GM19043 (cell line): Measurements from ENCODE around the gene SMAD3.

Experiments used
- ATAC-seq: cut with Tn5 transposase; IDR thresholded peaks from one replicate; pipeline ENCODE4 v1.9.1; 2021; ENCODE audit warnings: low read depth; ENCODE audit not compliant: unreplicated experiment

SMAD3 gene

GRCh38 chr15:67035886-67036285, 29.5 kb upstream of the SMAD3 start:
- no peak for ATAC-seq

DNA sequence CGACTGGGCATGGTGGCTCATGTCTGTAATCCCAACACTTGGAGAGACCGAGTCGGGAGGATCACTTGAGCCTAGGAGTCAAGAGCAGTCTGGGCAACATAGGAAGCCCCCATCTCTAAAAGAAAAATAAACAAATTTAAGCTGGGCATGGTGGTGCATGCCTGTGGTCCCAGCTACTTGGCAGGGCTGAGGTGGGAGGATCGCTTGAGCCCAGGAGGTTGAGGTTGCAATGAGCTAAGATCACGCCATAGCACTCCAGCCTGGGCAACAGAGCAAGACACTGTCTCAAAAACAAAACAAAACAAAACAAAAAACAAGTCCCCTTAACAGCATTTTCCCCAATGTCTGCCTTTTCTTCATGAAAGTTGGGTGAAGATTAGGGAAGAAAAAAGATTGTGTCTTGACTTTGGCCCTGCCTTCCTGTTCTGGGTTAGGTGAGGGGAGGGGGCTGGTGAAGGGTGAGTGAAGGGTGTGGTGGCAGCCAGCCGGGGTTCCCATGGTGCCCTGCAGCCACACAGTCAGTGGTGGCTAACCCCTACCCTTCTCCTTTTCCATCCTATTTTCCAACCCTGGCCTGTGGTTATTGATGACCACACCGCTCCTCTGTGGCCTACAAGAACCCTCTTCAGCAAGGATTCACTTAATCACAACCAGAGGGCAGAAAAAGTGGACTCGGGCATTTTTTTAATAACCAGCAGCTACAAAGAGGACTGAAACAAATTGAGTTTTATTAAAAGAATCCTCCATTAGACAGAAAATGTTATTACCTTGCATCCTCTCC, 28.4 kb upstream of the SMAD3 start:
- no peak for ATAC-seq

- ATAC-seq, result no peak
These were observed 27.7 kb upstream of the SMAD3 start for GRCh38 chr15:67037694-67038093.

GRCh38 chr15:67038736-67039135, 26.7 kb upstream of the SMAD3 start:
- no peak for ATAC-seq

- no peak for ATAC-seq
These were observed 25.9 kb upstream of the SMAD3 start for GRCh38 chr15:67039384-67040075.

- no peak for ATAC-seq
These were observed 25.1 kb upstream of the SMAD3 start for GRCh38 chr15:67040277-67040676.

- no peak for ATAC-seq
These were observed 22.8 kb upstream of the SMAD3 start for GRCh38 chr15:67042551-67043142.

GRCh38 chr15:67043939-67044771, 21.2 kb upstream of the SMAD3 start:
- ATAC-seq, result no peak

DNA sequence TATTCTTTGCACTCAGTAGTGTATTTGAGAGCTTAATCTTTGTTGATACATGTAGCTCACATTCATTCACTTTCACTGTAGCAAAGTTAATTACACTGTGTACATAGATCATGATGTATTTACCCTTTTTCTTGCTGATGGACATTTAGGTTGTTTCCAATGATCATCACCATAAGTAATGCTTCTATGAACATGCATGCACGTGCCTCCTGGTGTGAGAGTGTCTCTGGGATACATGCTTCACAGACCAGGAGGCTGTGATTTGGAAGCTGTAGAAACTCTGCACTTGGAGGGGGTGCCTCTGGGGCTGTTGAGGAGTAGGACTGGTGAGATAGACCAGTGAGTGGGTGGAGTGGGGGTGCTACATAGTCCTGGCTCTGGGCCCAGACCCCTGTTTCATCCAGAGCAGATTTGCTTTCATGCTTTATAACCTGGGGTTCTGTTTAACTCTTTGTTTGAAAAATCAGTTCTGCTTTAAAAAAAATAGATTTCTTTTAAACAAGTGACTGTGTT, 18.2 kb upstream of the SMAD3 start:
- no peak for ATAC-seq

DNA sequence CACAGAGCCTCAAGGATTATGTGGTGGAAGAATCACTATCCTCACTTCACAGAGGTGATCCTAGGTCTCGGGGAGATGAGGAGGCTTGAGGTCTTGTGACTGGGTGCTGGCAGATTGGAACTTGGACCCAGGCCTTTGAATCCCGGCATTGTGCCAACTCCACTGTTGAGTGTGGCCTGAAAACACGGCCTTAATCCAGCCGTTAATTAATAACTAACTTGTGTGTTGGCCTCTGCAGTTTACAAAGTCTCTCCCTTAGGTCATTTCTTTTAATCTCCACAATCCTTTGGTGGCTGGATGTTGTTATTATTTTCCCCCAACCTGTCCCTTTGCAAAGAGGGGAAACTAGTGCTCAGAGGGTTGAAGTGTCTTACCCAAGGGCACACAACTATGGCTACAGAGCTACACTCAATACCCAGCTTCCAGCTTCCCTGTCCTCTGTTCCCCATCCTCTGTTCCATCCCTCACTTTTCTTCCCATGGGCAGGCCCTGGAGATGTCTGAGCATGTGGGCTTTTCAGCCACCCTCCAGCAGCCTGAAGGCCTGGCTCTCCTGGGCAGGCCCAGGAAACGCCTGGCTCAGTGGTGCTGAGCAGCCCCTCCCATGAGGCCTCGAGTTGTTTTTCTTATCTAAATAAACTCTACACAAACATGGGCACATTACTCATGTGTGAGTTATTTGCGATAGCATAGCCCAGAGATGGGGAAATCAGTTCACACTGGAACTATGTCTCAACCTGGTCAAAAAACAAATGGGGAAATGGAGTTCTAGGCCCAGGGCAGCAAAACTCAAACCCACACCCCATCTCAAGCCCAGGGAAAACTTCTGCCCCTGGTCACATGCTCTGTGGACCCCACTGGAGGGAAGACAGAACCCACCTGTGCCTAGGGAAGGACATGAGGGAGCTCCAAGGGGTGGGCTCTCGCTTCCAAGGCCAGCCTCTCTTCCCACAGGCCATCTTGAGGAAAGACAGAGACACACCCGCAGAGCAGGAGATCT, 16.8 kb upstream of the SMAD3 start:
- no peak for ATAC-seq

GRCh38 chr15:67049351-67050044, 15.9 kb upstream of the SMAD3 start:
- ATAC-seq, result no peak

DNA sequence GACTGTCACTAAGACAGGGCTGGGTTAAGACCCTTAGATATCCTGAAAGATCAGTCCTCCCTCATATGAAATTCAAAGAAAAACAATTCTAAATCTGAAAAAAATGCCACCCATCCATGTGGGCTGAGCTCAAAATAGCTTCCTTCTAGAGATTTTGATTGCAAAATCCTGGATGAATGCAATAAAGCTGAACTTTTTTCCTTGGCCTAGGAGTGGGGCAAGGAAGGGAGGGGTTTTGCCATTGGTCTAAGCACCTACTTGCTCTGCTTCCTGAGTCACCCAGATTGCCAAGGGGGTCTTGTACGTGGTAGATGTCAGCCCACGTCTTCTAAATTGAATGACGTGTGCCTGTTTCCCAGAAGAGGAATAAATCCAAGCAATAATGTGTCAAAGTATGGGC, 15.3 kb upstream of the SMAD3 start:
- no peak for ATAC-seq

GRCh38 chr15:67050522-67051087, 14.8 kb upstream of the SMAD3 start:
- ATAC-seq, result no peak

DNA sequence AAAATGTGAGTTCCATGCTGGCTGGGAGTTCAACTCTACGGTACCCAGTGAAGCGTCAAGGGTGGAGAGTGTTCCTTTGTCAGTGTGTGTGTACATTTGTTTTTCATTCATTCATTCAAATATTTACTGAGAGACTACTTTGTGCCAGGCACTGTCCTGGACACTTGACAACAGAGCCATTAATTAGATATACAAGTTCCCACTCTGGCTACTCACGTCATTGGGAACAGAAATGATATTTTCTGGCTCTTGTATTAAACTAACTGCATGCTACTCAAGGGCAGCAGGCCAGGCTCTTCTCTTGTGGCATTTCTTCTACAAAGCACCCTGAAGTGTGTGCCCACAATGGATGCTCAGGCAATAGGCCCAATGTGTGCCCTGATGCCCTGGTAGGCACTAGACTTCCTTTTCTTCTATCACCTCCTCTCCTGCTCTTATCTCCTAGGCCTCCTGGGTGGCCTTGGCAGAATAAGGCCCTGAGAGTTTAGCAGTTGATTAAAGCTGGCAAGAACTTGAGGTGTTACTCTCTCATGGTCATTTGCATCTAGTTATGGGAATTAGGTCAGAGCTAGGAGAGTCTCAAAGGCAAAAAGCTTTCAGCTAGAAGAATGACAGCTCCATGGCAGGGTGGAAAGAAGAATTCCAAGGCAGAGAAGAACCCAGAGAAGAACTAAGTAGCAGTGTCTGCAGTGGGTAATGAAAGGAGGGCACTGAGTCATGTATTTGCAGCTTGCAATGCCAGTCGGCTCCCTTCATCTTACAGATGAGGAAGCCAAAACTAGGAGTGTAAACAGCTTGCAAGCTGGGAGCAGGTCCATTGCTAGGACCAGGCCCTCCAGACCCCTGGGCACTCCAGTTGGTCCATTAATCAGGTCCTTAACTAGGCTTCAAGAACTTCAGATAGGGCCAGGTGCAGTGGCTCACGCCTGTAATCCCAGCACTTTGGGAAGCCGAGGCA, 14.0 kb upstream of the SMAD3 start:
- no peak for ATAC-seq

- ATAC-seq, result no peak
These were observed 10.7 kb upstream of the SMAD3 start for GRCh38 chr15:67054676-67055075.

DNA sequence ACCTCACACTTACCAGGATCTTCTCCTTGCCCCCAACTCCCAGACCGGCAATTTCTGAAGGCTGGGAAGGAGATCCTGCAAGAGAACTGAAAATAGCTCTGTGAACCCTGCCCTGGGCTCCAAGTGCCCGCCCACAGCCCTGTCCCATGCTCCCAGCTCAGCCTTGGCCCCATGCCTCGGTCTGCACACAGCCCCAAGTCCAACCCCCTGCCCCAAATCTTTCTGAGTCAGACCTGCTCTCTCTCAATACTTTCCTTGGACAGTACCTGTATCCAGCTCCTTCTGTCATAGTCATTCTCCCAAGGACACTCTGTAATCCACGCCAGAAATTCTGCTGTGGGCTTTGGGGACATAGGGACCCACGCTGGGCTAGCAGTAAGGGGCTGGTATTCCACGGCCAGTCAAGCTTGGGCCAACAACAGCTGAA, 6.3 kb upstream of the SMAD3 start:
- ATAC-seq, result no peak

DNA sequence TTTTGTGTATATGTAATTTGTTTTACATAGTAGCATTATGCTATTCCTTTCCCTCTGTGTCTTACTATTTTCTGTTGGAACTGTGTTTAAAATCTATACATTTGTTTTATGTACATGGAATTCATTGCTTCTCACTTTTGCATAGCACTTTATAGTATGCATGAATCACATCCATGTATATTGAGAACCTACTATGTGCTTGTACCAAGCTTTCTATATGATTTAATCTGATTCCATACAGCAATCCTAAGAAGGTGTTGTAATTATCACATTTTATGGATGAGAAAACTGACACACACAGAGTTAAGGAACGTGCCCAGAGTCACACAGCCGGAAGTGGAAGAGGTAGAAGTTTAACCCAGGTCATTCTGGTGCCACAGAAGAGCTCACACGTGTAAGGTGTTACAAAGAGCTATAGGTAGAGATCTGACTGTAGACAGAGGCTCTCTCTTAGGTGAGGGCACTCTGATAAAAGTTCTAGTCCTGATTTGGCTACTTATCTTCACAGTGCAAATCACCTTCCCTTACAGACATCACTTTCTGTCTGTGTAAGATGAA, 3.5 kb upstream of the SMAD3 start:
- ATAC-seq, result no peak
